ENCODE data around the gene HCN3.

- TF ChIP-seq CTCF (IDR thresholded peaks at IDR 0.05), result peak; percentile 30
- no peak for TF ChIP-seq EZH2 (IDR thresholded peaks at IDR 0.05; ENCODE audit: borderline replicate concordance, insufficient read depth, low read depth, low read length, poor library complexity, severe bottlenecking)
Measured at GRCh38 chr1:155278689-155279160, 1.5 kb downstream of the HCN3 start.
